T47D (cell line): Measurements from ENCODE around the gene COLGALT1.
A peak's percentile ranks its signal among the peaks of the same experiment; 100 is the strongest.
"Not testable (repeated sequence)": the region's sequence is repeated elsewhere in the genome, so short reads cannot be mapped to it uniquely, and the experiment has no call there.

Experiments used
- DNase-seq, 2 experiments: peaks; one replicate each; pipeline versions ENCODE4 v3.0.0 to v3.0.0-alpha.2; 2011 to 2012; ENCODE audit warnings: low read depth in 1 of 2, low spot score in 1 of 2
- JUND ChIP-seq: IDR thresholded peaks from 2 replicates; pipeline ENCODE4 v1.6.1; 2012; ENCODE audit warnings: low read depth
- in situ Hi-C: cut with HindIII; loops from 2 replicates; pipeline ENCODE4 v1.10.0; 2016; ENCODE audit warnings: low sequenced_read_pairs, low pct_unique_long_range_greater_than_20kb

COLGALT1 gene

DNA sequence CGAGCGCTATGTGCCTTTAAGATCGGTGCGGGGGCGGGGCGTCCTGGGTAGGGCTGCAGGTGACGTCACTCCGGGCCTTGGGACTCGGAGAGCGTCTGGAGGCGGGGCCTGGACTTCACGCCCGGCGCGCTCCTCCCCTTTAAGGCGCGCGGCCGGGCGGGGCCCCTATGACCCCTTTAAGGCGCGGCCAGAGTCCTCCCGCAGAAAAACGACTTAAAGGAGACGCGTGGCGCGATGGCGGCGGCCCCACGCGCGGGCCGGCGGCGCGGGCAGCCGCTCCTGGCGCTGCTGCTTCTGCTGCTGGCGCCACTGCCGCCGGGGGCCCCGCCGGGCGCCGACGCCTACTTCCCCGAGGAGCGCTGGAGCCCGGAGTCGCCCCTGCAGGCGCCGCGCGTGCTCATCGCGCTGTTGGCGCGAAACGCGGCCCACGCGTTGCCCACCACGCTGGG, at the start of gene COLGALT1:
Gene COLGALT1, plus strand, starts transcription at position 170 of the 449 bp plus-strand sequence. Its CDS starts 65 bp downstream, at position 235.
- peak; percentile 83 to 97 for DNase-seq
- no peak for TF ChIP-seq JUND
- in situ Hi-C loops = no loop called here

DNA sequence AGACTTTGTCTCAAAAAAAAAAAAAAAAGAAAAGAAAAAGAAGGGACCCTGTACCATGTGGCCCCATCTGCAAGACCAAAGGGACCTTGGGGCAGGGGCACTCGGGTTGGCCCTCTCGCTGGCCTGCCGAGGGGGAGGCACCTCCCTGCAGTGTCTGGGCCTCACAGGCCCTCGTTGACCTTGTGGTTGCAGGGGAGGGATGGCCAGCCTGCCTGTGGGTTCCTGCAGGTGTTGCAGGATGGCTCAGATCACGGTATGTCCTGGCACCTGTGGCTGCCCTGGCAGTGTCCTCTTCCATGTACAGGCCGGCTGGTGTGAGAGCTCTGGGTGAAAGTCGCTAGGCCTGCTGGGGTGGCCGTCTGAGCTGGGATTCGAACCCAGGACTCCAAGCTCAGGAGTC, 48.7 kb upstream of the COLGALT1 start:
- in situ Hi-C loops = no loop called here
- no peak for DNase-seq
- TF ChIP-seq JUND = no peak

DNA sequence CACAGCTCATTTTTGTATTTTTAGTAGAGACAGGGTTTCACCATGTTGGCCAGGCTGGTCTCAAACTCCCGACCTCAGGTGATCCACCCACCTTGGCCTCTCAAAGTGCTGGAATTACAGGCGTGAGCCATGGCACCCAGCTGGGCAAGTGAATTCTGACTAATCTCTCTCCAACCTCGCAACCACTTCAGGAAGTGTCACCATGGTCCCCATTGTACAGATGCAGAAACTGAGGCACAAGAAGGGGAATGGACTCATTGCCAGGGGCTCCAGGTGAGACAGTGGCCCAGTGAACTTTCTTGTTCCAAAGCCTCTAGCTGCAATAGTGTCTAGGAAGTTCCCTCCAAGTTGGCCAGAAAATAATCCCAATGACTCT, 46.9 kb upstream of the COLGALT1 start:
- in situ Hi-C loops, DNase-seq: not testable (repeated sequence)

DNA sequence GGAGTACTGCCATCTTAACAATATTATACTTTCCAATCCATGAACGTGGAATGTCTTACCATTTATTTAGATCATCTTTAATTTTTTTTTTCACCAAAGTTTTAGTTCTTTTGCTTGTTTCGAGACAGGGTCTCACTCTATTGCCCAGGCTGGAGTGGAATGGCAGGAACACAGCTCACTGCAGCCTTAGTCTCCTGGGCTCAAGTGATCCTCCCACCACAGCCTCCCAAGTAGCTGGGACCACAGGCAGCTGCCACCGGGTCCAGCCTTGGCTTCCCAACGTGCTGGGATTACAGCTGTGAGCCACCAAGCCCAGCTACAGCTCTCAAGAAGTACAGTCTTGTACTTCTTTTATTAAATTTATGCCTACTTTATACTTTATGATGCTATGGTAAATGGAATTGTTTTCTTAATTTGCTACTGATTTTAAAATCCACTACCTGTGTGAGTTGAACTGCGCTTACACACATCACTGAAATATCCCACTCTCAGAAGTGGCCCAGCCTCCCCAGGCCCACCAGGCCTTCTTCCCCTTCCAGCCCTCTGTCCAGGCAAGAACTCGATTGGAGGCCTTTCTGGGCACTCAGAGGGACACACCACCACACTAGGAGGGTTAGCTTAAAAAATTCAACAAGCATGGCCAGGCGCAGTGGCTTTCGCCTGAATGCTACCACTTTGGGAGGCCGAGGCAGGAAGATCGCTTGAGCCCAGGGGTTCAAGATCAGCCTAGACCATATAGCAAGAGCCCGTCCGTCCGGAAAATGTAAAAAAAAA, 45.0 kb upstream of the COLGALT1 start:
- no peak for DNase-seq
- no peak for TF ChIP-seq JUND
- in situ Hi-C loops = no loop called here

DNA sequence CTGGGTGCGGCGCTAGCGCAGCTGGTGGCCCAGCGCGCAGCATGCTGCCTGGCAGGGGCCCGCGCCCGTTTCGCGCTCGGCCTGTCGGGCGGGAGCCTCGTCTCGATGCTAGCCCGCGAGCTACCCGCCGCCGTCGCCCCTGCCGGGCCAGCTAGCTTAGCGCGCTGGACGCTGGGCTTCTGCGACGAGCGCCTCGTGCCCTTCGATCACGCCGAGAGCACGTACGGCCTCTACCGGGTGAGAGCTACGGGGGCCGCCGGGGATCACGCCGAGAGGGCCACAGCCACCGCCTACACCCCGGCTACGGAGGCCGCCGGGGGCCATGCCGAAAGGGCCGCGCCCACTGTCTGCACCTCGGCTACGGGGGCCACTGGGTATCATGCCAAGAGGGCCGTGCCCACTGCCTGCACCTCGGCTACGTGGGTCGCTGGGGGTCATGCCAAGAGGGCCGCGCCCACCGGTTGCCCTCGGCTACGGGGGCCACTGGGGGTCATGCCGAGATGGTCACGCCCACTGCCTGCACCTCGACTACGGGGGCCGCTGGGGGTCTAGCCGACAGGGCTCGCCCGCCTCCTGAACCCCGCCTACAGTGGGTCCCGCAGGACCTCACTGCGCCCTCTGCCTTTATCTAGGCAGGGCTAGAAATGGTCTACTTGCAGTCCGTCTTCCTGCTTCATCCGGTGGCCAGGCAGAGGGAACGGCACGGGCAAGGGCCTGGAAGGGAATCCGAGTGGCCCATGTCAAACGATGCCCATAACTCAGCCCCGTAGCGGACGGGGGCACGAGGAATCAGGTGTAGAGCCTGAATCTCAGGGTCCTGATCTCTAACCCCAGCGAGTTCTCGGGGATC, 43.5 kb upstream of the COLGALT1 start:
- no peak for TF ChIP-seq JUND
- in situ Hi-C loops = no loop called here
- DNase-seq = peak; percentile 22 to 62

DNA sequence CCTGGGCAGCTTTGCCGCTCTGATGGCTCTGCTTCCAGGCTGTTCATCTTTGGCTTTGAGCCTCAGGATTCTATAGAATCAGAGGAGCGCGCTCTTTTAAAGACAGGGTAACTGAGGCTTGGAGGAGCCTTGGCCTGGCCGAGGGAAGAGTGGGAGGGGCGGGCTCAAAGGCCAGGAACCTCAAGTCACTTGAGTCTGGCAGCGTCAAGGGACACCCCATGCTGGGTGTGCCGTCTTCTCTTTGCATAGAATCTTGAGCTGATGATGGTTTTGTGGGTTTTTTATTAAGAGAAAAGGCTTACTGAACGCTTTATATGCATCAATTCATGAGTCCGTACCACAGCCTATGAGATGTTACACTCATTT, 42.9 kb upstream of the COLGALT1 start:
- no peak for DNase-seq
- in situ Hi-C loops = no loop called here
- no peak for TF ChIP-seq JUND

DNA sequence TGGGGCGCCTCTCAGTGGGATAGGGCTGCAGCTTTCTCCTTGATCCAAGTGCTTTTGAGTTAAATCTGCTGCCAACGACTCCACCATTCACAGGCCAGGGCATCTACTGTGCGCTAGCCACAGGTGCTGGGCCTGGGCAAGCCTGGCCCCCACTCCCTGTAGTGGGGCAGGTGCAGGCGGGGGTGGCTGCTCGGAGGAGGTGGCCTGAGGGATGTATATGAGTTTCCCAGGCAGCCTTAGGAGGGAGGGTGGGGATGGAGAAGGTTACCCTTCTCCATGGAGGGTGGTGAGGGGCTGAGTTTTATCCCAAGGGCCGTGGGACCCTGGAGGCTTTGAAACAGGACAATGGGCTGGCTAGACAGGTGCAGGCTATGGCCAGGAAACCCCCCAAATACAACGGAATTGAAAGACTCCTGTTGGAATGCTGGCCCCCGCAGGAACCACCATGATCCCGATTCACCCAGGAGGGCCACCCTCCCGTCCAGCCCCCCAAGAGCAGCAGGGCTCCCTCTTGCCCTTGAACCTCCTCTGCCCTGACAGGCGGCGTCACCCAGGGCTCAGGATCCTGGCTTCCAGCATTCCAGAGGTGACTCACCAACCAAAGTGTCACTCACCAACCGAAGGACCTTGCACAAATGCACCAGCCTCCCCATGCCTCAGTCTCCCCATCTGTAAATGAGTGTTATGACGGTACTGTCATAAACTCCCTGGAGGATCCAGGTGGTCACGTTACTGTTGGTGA, 39.9 kb upstream of the COLGALT1 start:
- in situ Hi-C loops = no loop called here
- DNase-seq = no peak
- TF ChIP-seq JUND = no peak

DNA sequence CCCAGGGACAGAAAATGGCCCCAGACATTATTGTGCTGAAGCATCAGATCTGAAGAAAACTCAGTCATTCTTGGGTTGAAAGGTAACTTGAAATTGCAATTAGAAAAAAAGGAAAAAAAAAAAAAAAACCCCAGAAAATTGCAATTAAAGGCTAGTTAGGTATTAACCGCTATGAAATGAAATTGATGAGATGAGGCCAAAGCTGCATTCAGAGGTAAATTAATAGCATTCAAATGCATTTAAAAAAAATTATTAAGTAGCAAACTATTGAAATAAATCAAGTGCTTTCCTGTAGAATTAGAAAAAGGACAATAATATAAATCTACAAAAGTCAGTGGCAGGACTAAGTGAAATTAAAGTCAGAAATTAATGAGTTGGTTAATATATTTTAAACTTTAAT, 37.6 kb upstream of the COLGALT1 start:
- no peak for DNase-seq
- TF ChIP-seq JUND = no peak
- in situ Hi-C loops = no loop called here

DNA sequence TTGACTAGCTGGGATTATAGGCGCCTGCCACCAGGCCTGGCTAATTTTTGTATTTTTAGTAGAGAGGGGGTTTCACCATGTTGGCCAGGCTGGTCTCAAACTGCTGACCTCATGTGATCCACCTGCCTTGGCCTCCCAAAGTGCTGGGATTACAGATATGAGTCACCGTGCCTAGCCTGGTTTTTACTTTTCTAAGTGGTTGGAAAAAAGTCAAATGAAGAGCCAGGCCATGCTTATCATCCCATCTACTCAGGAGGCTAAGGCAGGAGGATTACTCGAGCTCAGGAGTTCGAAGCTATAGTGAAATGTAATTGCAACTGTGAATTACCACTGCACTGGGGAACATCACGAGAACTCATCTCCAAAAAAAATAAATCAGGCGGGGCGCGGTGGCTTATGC, 36.8 kb upstream of the COLGALT1 start:
- DNase-seq = not testable (repeated sequence)

DNA sequence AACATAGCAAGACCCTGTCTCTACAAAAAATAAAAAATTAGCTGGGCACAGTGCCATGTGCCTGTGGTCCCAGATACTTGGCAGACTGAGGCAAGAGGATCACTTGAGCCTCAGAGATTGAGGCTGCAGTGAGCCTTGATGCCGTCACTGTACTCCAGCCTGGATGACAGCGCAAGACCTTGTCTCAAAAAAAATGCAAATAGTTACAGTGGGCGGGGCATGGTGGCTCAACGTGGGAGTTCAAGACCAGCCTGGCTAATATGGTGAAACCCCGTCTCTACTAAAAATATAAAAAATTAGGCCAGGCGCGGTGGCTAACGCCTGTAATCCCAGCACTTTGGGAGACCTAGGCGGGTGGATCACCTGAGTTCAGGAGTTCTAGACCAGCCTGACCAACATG, 35.5 kb upstream of the COLGALT1 start:
- in situ Hi-C loops = no loop called here
- no peak for DNase-seq
- no peak for TF ChIP-seq JUND

More for the DNA sequence above, 36.8 kb upstream of the COLGALT1 start:
- in situ Hi-C loops = not testable (repeated sequence)

DNA sequence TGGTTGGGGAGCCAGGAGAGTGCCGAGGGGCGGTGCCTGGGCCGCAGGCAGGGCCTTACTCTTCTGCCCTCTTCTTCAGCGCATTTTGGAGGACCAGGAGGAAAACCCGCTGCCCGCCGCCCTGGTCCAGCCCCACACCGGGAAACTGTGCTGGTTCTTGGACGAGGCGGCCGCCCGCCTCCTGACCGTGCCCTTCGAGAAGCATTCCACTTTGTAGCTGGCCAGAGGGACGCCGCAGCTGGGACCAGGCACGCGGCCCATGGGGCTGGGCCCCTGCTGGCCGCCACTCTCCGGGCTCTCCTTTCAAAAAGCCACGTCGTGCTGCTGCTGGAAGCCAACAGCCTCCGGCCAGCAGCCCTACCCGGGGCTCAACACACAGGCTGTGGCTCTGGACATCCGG, 34.6 kb upstream of the COLGALT1 start:
- TF ChIP-seq JUND = no peak
- in situ Hi-C loops = no loop called here
- DNase-seq = no peak

DNA sequence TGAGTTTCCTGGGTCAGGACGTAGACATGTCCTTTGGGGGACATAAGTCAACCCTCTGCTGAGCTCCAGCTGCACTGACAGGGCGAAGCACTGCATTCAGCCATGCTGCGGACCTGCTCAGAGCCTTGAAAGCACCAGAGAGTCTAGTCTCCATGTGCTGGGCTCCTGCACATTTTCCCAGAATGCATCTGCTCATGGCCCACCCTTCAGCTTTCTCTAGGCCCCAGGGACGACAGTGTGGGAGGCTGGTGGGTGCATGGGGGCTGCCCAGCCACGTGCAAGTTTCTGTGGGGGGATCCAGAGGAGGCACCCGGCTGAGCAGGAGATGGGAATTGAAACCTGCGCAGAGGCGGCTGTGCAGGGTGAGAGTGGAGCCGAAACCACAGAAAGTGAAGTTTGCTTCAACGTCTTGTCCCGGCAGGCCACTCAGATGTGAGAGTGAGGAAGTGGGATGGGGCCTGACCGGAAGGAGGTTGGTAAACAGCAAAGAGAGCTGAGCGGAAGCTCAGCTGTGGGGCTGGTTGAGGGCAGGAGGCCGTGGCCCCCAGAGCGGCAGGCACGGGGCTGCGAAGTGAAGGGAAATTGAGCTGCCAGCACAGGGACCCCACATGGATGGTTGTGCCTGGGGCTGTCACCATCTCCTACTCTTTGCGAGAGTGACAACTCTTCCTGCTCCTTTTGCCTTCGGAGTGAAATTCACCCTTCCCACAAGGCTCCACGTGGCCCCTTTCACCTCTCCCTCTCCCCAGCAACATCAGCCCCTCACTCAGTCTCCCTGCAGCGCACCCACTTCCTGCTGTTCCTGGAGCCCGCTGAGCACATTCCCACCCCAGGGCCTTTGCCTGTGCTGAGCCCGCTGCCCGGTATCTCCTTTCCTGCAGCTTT, 32.2 kb upstream of the COLGALT1 start:
- no peak for DNase-seq
- TF ChIP-seq JUND = no peak
- in situ Hi-C loops = no loop called here
